A673 (cell line): ENCODE measurements around the gene MYT1.
"Not testable (repeated sequence)": the region's sequence is repeated elsewhere in the genome, so short reads cannot be mapped to it uniquely, and the experiment has no call there.

Source experiments
- CTCF ChIP-seq: fragments of 300-800, 200-600 bp; sonication (generic); conservative IDR thresholded peaks from 2 replicates; pipeline ENCODE4 v1.5.1; 2017; ENCODE audit warnings: low read depth, mild to moderate bottlenecking, antibody characterized with exemption, low read length, moderate library complexity, mixed read lengths
- EZH2 ChIP-seq: fragments of 200-600 bp; sonication (generic); IDR thresholded peaks from 2 replicates; pipeline ENCODE4 v1.6.1; 2017; ENCODE audit warnings: borderline replicate concordance, low read depth, mild to moderate bottlenecking, mixed read lengths, antibody characterized with exemption, low read length; ENCODE audit not compliant: poor library complexity, severe bottlenecking

GRCh38 chr20:64178925-64179324 is 14.7 kb downstream of the MYT1 start:
- TF ChIP-seq CTCF, EZH2: not testable (repeated sequence)
